WTC11 (cell line): ENCODE data around the gene EPX. TPM values are rescaled to one million over a fixed set of nuclear protein-coding genes. Genes with fewer than 3 reads are reported as not detected.

ENCODE experiments used
- ATAC-seq: fragments of 200-7000 bp; cut with Tn5 transposase; 2 replicates; pipeline ENCODE4 v1.10.0; 2021; ENCODE audit warnings: mild to moderate bottlenecking, moderate library complexity
- CTCF ChIA-PET: fragments of 300-600 bp; sonication (Branson Sonifier 250); formaldehyde crosslinking; loops from one replicate; lab custom pipeline; 2021; ENCODE audit warnings: antibody characterized with exemption; lab: Charles Lee
- POLR2A ChIA-PET: fragments of 350-600 bp; sonication (Branson Sonifier 250); formaldehyde crosslinking; loops from one replicate; lab custom pipeline; 2021; ENCODE audit warnings: antibody characterized with exemption; lab: Charles Lee
- DNase-seq: peaks from one replicate; pipeline ENCODE4 v3.0.0; 2021; ENCODE audit warnings: low spot score
- H3K27ac Mint-ChIP-seq: 2 replicates; pipeline ENCODE4 v1.8.0; 2021; ENCODE audit warnings: mixed read lengths
- H3K27me3 Mint-ChIP-seq: 2 replicates; pipeline ENCODE4 v1.8.0; 2021; ENCODE audit warnings: low read depth, mild to moderate bottlenecking, moderate library complexity, mixed read lengths
- H3K36me3 Mint-ChIP-seq: 2 replicates; pipeline ENCODE4 v1.8.0; 2021; ENCODE audit warnings: mixed read lengths
- H3K4me1 Mint-ChIP-seq: 2 replicates; pipeline ENCODE4 v1.8.0; 2022; ENCODE audit warnings: mixed read lengths
- H3K4me3 Mint-ChIP-seq: 2 replicates; pipeline ENCODE4 v1.8.0; 2021; ENCODE audit warnings: mild to moderate bottlenecking, moderate library complexity, mixed read lengths
- H3K9me3 Mint-ChIP-seq: 2 replicates; pipeline ENCODE4 v1.8.0; 2021; ENCODE audit warnings: mixed read lengths
- AFF4 ChIP-seq: sonication (generic); formaldehyde crosslinking; IDR thresholded peaks from 2 replicates; pipeline ENCODE4 v1.8.1; 2023; ENCODE audit warnings: mild to moderate bottlenecking, missing genetic modification reagents, borderline replicate concordance
- E2F4 ChIP-seq: sonication (generic); formaldehyde crosslinking; IDR thresholded peaks from 2 replicates; pipeline ENCODE4 v1.8.1; 2022; ENCODE audit warnings: low read depth, mild to moderate bottlenecking, moderate library complexity, missing genetic modification reagents, borderline replicate concordance
- FOXK1 ChIP-seq: sonication (generic); formaldehyde crosslinking; IDR thresholded peaks from 2 replicates; pipeline ENCODE4 v1.8.0; 2022; ENCODE audit warnings: mild to moderate bottlenecking, moderate library complexity, missing genetic modification reagents
- FOXP1 ChIP-seq: sonication (generic); formaldehyde crosslinking; IDR thresholded peaks from 2 replicates; pipeline ENCODE4 v1.8.0; 2022; ENCODE audit warnings: missing genetic modification reagents, mild to moderate bottlenecking, moderate library complexity, borderline replicate concordance
- GABPB1 ChIP-seq: sonication (generic); formaldehyde crosslinking; IDR thresholded peaks from 2 replicates; pipeline ENCODE4 v1.8.1; 2023; ENCODE audit warnings: mild to moderate bottlenecking, missing genetic modification reagents
- GTF2I ChIP-seq: fragments of 250-450 bp; sonication (Bioruptor Pico); conservative IDR thresholded peaks from 2 replicates; pipeline ENCODE4 v1.4.0; 2021; ENCODE audit warnings: mild to moderate bottlenecking
- JAZF1 ChIP-seq: fragments of 250-450 bp; sonication (Bioruptor Pico); IDR thresholded peaks from 2 replicates; pipeline ENCODE4 v1.9.0; 2021; ENCODE audit warnings: moderate library complexity, mild to moderate bottlenecking, inconsistent platforms
- MYBL2 ChIP-seq: sonication (generic); formaldehyde crosslinking; IDR thresholded peaks from 2 replicates; pipeline ENCODE4 v1.8.1; 2023; ENCODE audit warnings: mild to moderate bottlenecking, moderate library complexity, missing genetic modification reagents
- NFATC4 ChIP-seq: fragments of 250-450 bp; sonication (Bioruptor Pico); IDR thresholded peaks from 2 replicates; pipeline ENCODE4 v1.9.0; 2021; ENCODE audit warnings: mild to moderate bottlenecking
- NR1H2 ChIP-seq: sonication (generic); formaldehyde crosslinking; IDR thresholded peaks from 2 replicates; pipeline ENCODE4 v1.9.0; 2021; ENCODE audit warnings: mild to moderate bottlenecking, moderate library complexity, missing genetic modification reagents
- PRRX2 ChIP-seq: fragments of 250-450 bp; sonication (Bioruptor Pico); IDR thresholded peaks from 2 replicates; pipeline ENCODE4 v1.8.0; 2021; ENCODE audit warnings: mild to moderate bottlenecking
- ZNF138 ChIP-seq: sonication (generic); formaldehyde crosslinking; conservative IDR thresholded peaks from 2 replicates; pipeline ENCODE4 v1.8.1; 2022; ENCODE audit warnings: mild to moderate bottlenecking, moderate library complexity, missing genetic modification reagents
- ZNF317 ChIP-seq: sonication (generic); formaldehyde crosslinking; IDR thresholded peaks from 2 replicates; pipeline ENCODE4 v1.8.1; 2023; ENCODE audit warnings: low read depth, mild to moderate bottlenecking, moderate library complexity, missing genetic modification reagents, borderline replicate concordance
- ZNF396 ChIP-seq: fragments of 250-450 bp; sonication (Bioruptor Pico); IDR thresholded peaks from 2 replicates; pipeline ENCODE4 v1.8.0; 2021; ENCODE audit warnings: mild to moderate bottlenecking, moderate library complexity, borderline replicate concordance
- ZNF532 ChIP-seq: fragments of 250-450 bp; sonication (Bioruptor Pico); IDR thresholded peaks from 2 replicates; pipeline ENCODE4 v1.9.0; 2021; ENCODE audit warnings: mild to moderate bottlenecking, borderline replicate concordance
- ZNF671 ChIP-seq: fragments of 250-450 bp; sonication (Bioruptor Pico); IDR thresholded peaks from 2 replicates; pipeline ENCODE4 v1.8.0; 2021; ENCODE audit warnings: mild to moderate bottlenecking
- total RNA-seq: library from RNA; stranded (reverse); gene quantifications from 3 replicates; pipeline ENCODE4 v1.2.3, GENCODE V29; 2021

Gene EPX
- total RNA-seq, 1 experiment from 2014 or later: not detected

- Mint-ChIP-seq H3K27me3 (no peaks in the 10 kb centered on the region), H3K36me3 (peaks cover 14% of the 10 kb centered on the region), H3K4me3 (no peak overlapping the region)
- TF ChIP-seq ZNF138 (CRISPR knock-in tag) (no peak), ZNF396 (CRISPR knock-in tag) (no peak), GTF2I (CRISPR knock-in tag) (no peak), JAZF1 (no peak), E2F4 (CRISPR knock-in tag) (no peak), NR1H2 (CRISPR knock-in tag) (no peak)
- TF ChIP-seq, all 79 proteins: peak for 0
- ChIA-PET POLR2A (no interaction called here), CTCF (interaction anchor here (0.6 to 2.4 kb wide), 2 partner anchors 10 to 22 kb away, joined by 3 to 14 read pairs; no protein-coding TSS in a partner anchor)
- Mint-ChIP-seq H3K4me1 (no peaks in the 10 kb centered on the region), H3K9me3 (no peaks in the 10 kb centered on the region), H3K27ac (no peak overlapping the region)
- ATAC-seq (peak; percentile 73), DNase-seq (no peak)
Measured at GRCh38 chr17:58210922-58211321, 18.4 kb downstream of the EPX start.

GRCh38 chr17:58215685-58216084, 23.2 kb downstream of the EPX start:
- no peak overlapping the region for H3K4me3 Mint-ChIP-seq
- H3K36me3 Mint-ChIP-seq: peaks cover 5% of the 10 kb centered on the region
- H3K27ac Mint-ChIP-seq: no peak overlapping the region
- no peak for TF ChIP-seq NFATC4 (CRISPR knock-in tag)
- no peak for TF ChIP-seq ZNF532
- TF ChIP-seq FOXK1 (CRISPR knock-in tag): no peak
- ChIA-PET CTCF (interaction anchor here (1.2 to 2.5 kb wide), 4 partner anchors 14 to 202 kb away, joined by 3 to 15 read pairs (median 5); partner anchors contain the start of gene RNF43), POLR2A (no interaction called here)
- H3K27me3 Mint-ChIP-seq: peaks cover 9% of the 10 kb centered on the region
- no peaks in the 10 kb centered on the region for H3K9me3 Mint-ChIP-seq
- H3K4me1 Mint-ChIP-seq: peaks cover 9% of the 10 kb centered on the region
- no peak for DNase-seq
- no peak for ATAC-seq

- H3K27ac Mint-ChIP-seq: no peak overlapping the region
- peak overlapping the region; percentile 93 for H3K4me3 Mint-ChIP-seq
- no peak for TF ChIP-seq FOXP1
- no peak for TF ChIP-seq PRRX2
- no peak for TF ChIP-seq ZNF317
- no peak for TF ChIP-seq GABPB1 (CRISPR knock-in tag)
- no peak for TF ChIP-seq ZNF671 (CRISPR knock-in tag)
- no peak for TF ChIP-seq MYBL2 (CRISPR knock-in tag)
- no peak for TF ChIP-seq AFF4 (CRISPR knock-in tag)
- H3K4me1 Mint-ChIP-seq: peaks cover 9% of the 10 kb centered on the region
- ATAC-seq (no peak), DNase-seq (no peak)
- H3K36me3 Mint-ChIP-seq: no peaks in the 10 kb centered on the region; the same call in 1 of the 2 replicates
- ChIA-PET CTCF (interaction anchor here (0.6 to 3.0 kb wide), 3 partner anchors 17 to 190 kb away, joined by 3 to 29 read pairs (median 3); no protein-coding TSS in a partner anchor), POLR2A (no interaction called here)
- H3K9me3 Mint-ChIP-seq: no peaks in the 10 kb centered on the region
- peaks cover 25% of the 10 kb centered on the region for H3K27me3 Mint-ChIP-seq
Measured at GRCh38 chr17:58217766-58218165, 25.2 kb downstream of the EPX start.
